HG02884 (cell line): Measurements from ENCODE around the gene MDFI.

Experiments used
- ATAC-seq: cut with Tn5 transposase; IDR thresholded peaks from one replicate; pipeline ENCODE4 v1.9.1; 2021; ENCODE audit warnings: mild to moderate bottlenecking, moderate library complexity; ENCODE audit not compliant: unreplicated experiment

Gene MDFI

DNA sequence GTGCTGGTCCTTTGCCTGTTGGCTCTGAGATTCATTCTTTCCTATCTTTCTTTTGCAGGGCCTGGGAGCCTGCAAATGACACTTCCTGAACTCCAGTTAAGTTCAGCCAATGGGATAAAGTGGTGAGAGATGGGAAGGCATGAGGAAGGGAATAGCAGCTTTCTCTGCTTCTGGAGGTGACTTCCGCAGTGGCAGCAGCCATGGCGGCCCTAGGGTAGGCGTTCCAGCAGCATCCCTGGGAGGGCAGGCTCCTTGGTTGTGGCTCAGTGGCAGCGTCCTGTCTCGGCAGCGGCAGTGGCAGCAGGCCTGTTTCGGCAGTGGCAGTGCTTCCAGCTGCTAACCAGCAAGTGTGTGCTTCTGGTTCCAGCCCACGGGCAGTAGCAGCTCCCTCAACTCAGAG lies 7.3 kb upstream of the MDFI start:
- ATAC-seq: no peak

DNA sequence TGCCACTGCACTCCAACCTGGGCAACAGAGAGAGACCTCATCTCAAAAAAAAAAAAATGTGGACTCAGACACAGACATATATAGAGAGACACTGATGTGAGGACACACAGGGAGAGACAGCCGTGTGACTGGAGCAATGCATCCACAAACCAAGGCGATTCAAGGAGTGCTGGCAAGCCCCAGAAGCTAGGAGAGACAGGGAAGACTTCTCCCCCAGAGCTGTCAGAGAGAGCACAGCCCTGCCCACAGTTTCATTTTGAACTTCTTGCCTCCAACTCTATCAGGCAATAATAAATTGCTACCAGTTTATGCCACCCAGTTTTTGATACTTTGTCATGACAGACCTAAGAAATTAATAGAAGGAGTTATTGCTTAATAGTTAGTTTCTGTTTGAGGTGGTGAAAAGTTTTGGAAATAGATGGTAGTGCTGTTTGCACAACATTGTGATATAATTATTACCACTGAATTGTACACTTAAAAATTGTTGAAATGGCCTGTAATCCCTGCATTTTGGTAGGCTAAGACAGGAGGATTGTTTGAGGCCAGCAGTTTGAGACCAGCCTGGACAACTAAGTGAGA lies 5.1 kb upstream of the MDFI start:
- no peak for ATAC-seq

DNA sequence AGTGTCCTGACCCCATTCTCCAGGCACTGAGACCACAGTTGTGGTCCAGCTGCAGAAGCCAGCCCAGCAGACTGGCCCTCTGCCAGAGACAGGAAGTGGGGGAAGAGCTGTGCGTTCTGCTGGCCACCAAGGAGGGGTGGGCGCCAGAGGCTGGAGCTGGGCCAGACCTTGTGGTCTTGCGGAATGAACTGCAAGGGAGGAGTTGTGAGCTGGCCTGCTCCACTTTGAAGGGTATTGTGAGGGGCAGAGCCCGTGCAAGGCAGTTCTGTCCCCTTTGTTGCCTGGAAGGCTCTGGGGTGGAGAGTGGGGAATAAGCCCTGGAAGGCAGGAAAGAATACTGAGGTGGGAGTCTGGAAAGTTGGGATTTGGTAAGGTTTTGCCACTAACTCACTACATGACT lies 3.6 kb upstream of the MDFI start:
- no peak for ATAC-seq

DNA sequence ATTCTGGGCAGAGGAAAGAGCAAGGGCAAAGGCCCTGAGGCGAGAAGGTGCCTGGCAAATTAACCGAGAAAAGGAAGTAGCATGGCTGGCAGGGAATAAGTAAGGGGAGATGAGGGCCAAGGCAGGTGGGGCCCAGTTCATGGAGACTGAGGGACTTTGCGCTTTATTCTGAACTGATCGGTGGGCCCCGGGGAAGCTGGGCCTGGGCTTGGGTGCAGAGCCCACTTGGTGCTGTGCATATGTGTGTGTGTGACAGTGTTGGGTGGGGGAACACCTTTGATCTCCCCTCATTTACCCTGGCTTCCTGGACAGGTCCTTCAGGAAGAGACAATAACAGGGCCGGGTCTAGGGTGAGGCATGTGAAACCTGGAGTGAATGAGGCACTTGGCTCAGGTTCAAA lies 2.9 kb upstream of the MDFI start:
- no peak for ATAC-seq

DNA sequence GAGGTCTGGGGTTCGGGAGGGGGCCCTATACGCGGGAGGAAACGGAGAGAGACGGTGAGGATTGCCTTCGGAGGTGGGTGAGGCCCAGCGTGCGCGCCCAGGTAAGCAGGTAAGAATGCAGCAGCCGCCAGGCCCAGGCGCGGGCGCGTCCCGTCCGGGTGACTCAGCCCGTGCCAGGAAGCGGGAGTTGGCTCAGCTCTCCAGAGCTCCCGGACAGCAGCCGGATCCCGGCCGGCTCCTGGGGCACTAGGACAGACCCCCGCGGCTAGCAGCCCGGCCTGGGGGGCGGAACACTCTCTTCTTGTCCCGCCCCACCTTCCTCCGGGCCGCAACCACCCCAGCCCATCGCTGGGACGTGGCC lies 1.5 kb upstream of the MDFI start:
- no peak for ATAC-seq

DNA sequence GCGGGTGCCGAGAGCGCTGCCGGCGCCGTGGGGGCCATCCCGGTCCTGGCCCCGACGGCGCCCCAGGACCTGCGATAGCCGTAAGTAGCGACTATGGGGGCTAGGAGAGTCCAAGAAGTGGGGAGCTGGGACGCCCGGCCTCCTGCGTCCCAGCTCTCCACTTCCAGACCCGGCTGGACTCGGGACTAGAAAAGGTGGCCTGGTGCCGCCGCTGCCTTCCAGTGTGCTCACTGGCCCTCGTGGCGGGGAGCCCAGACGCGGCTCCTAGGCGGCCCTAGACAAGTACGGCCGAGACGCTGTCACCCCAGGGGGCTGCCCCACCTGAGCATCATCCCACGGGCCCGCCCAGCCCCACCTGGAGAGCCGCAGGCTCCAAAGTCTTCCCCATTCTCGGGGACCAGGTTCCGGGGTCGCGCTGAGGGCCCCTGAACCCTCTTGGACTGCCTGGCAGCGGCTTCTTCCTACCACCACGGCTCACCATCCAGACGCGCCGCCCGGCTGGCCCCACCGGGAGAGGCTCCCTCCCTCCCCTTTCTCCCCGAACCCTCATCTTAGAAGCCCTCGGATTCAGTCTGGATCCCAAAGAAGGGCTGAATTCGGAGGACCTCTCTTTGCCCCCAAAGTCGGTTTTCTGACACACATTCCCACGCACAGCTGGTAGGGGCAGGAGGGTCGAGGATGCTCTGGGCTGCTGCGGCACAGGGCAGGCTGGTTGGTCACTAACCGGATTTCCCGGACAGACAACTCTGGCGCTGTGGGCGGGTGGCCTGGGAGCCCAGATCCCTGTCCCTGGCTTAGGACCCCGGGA lies 870 bp upstream of the MDFI start:
- no peak for ATAC-seq

DNA sequence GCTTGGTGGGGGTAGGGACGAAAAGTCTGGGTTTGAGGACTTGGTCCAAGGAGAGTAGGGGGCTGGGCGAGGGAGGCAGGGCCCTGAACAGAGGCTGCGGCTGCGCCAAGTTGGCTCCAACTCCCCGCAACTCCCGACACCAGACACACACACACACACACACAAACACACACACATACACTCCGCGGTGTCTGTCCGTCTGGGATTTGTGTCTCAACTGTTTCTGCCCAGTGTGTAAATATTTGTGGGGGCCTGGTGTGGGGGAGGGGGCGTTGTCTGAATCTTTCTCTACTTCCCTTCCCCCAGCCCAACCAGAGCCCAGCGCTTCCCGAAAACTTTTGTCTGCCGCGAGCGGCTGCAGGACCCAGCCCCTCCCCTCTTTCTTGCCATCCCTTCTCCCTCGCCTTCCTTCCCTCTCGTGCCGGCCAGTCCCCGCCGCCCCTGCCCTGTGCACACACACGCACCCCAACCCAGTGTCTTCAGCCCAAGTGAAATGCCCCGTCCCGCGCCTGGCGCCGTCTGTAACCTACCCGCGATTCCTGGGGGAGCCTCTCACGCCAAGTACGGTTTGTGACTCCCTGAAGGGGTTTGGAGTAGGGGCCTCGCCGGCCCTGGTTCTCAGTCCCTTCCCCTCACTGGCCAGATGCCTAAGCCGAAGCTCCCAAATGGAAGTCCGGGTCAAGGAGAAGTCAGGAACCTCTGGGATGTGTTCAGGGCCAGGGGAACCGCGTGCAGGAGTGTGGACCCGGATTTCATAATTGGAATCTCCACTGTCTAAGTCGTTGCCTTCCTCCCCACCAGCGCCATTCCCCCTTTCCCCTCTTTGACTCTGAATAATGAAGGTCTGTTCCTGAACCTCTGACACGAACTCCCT lies 904 bp downstream of the MDFI start:
- ATAC-seq: no peak

DNA sequence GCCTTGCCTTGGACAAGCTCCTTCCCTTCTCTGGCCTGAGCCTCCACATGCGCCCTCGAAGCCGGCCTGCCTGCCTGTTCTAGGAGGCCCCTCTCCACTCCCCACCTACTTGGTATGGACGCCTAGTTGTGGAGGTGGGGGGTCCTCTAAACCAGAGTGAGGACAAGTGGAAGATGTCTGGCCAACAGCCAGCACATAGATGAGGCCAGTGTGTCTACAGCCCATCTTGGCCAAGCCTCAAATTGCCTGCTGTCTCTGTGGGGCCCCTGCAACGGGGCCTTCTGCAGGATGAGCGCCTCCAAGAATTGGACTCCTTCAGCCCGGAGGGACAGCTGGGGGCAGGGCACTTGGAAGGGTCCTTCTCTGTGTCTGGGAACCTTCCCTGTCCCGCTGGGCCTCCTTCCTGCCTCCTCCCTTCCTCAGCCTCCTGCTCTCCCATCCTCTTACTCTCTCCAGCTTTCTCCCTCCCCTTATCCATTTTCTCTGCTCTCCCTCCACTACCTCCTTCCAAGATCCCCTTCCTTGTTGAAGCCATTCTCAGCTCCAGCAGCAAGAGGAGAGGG lies 1.6 kb downstream of the MDFI start:
- no peak for ATAC-seq

DNA sequence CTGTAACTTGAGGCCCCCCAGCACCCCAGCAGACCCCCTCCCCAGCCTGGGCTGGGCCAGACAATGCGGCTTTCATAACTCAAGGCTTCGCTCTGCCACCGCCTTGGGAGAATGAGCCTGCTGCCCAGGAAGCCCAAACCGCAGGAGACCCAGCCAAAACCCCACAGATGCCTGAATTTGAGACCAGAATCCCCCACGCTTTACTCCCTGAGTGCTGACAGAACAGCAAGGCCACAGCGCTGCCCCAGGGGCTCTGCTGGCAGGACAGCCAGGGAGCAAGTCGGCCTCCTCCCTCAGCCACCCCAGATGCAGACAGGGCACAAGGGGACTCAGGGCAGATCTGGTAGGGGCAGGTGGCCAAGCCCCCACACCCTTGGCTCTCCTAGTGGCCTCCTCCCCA lies 2.2 kb downstream of the MDFI start:
- ATAC-seq: no peak

DNA sequence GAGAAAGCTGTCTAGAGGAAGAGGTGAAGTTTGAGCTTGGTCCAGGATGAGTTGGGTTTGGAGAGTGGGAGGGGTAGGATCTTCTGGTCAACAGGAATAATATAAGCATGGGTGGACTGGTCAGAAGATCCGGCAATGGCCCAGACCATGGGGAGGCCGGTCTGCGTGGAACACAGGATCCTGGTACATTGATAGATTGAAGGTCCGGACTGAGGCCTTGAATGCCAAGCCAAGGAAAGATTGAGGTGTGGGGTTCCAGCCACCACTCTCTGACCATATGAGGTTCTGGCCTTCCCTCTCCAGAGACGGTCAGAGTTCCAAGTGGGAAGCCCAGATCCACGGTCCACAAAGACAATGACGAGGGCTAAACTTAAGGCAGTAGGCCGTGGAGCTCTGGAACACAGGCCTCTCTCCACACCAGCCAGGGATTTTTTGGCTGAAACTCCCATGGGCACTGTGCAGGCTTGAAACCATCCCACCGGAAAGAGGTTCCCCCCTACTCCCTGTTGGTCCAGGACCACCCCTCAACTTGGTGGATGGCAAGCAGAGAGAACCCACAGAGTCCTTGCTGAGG lies 3.2 kb downstream of the MDFI start:
- no peak for ATAC-seq

DNA sequence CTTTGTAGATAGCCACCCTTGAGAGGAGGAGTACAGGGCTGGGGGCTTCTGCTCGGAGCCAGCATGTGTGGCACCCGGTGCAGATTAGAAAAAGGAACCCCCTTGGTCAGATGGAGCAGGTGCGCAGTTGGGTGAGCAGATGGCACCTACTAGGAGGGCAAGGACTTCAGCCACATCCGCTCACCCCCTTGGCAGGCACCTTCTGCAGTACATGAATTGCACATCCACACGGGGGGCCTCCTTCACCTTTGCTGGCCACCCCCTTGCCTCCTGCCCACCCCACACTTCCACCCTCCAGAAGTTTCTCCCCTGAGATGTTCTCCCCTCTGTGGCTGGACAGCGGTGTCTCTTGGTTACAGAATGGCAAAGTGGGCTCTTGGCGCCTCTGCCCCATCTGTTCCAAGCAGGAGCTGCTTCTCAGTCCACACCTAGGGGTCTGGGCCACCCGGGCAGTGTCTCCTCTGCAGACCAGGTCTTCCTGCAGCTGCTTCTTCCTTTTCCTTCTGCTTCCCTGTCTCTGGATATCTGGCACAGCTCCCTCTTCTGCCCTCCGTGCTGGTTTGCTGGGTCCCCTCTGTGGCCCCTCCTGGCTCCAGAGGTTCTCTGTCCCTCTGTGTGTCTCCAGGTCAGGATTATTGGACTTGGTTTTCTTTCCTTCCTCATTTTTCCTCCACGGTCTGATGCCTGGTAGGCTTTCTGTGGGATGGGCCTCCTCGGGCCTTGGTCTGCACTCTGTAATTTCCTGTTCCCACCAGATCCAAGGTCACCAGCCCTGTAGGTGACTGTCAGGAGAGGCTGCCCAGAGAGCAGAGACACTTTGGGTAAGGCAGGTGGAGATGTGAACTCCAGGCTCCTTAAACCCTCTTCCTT lies 4.1 kb downstream of the MDFI start:
- no peak for ATAC-seq

DNA sequence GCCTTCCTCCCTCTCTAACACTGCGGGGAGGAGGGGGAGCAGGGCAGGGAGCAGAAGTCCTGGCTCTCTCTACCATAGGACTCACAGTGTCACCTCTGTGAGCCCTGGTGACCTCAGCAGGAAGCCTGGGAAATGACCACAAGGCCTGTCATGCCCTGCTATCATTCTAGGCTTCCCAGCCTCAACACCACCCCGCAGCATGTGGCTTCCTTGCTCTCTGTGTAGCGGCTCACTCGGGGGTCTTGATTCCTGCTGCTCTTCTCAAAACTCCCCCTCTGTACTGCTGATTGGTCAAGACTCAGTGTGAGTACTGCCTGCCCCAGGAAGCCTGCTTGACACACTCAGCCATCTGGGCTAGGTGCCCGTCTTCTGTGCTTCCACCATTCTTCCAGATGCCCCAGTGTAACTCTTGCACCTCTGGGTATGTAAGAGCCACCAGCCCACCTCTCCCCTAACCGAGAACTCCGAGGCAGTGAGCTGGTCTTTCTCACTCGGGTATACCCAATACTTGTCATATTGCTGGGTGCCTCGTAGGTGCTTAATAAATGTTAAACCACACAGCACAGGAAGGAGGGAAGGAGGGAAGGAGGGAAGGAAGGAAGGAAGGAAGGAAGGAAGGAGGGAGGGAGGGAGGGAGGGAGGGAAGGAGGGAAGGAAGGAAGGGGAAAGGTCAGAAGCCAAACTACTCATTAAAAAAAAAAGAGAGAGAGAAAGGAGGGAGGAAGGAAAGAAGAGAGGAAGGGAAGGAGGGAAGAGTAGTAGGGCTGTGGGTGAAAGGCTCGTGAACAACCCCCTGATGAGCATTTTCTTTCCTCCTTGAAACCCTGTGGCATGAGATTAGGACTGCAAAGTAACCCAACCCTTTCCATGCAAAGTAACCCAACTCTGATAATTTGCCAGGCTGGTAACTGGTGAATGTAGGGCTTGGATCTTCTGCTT lies 5.0 kb downstream of the MDFI start:
- ATAC-seq: no peak

DNA sequence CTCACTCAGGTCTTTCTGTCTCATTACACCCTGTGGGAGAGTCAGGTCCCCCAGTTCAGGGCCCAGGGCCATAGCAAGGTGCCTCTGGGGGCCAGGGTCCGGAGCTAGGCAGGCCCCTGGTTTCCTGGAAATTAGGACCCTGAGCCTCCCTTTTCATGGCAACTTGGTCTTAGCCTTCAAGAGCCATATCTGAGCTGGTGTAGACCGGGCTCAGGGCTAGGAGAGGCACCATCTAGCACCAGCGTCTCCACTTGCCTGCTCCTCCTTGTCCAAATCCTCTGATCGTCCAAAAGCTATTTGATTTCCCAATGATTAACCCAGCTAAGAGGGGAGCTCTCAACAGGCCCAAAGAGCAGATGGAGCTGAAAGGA lies 5.6 kb downstream of the MDFI start:
- no peak for ATAC-seq

DNA sequence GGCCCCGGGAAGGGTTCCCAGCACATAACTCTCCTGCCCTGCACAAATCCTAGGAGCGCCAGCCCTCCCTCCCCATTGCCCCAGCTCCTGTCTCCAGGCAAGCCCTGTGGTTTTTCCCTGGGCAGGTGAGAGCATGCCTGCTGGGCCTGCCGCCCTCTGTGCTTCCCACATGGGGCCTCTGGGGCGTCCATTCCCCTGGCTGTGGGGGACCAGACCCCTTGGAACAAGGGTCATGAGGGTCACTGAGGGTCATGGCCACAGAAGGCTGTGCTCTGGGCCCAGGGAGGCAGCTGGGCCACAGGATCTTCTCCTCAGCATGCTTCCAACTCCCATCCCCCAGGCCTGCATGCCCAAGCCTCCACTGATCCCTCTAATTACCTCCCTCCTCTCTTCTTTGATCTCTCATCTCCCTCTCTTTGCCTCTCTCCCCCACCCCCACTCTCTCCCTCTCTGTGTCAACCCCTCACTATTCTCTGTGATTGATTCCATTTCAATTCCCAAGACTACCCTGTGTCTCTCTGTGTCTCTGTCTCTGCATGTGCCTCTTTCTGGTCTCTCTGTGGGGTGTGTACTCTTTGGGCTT lies 6.1 kb downstream of the MDFI start:
- no peak for ATAC-seq

DNA sequence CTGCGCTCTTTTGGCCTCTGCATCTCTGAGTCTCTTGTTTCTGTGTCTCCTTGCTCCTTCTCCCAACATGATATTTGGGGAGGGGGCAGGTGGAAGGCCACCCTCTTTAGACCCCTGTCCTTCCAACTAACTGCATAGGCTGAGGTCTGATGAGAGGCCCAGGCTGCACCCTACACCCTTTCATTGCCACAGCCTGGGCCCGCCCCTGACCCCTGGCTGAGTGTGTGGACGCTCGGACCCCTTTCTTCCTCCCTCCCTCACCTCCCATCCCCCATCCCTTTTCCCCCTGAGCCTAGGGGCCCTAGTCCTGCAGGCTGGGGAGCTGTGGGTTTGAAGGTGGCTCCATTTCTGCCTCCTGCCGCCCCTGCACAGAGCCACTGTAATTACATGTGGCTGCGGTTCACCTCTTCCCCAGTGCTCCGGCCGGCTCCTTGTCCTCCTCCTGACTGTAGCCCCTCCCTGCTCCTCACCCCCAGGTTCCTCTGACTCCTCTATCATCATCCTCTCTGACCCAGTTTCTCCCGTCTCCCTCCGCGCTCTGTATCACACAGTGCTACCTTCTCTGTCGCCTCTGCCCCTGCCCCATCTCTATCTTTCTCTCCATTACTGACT lies 6.8 kb downstream of the MDFI start:
- ATAC-seq: no peak

DNA sequence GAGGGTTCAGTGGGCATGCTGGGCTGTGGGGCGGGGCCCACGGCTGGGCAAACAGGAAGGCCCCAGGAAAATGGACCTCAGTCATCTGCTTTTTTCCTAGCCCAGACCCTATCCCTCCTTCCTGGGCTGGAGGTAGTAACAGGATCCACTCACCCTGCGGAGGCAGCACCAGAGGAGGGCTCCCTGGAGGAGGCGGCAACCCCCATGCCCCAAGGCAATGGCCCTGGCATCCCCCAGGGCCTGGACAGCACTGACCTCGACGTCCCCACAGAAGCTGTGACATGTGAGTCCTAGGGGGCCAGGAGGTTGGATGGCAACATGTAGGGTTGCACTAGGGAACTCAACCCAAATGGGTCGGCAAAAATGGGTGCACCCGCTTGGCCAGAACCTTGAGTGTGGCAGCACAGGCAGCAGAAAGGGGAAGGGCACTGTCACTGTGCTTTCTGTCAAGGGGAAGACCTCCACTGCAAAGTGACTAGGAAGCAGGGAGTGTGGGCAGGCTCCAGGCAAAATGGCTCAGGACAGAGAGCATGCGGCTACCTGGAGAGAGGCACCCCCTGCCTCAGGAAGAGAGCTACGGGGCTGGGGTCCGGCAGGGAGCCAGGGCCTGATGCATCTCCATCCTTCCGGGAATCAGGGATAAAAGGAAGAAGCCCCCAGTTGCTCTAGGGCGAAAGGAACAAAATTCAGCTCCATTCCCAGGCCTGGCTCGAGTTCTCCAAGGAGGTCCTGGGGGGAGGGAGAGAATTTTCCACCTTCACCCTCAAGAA lies 7.9 kb downstream of the MDFI start:
- no peak for ATAC-seq

DNA sequence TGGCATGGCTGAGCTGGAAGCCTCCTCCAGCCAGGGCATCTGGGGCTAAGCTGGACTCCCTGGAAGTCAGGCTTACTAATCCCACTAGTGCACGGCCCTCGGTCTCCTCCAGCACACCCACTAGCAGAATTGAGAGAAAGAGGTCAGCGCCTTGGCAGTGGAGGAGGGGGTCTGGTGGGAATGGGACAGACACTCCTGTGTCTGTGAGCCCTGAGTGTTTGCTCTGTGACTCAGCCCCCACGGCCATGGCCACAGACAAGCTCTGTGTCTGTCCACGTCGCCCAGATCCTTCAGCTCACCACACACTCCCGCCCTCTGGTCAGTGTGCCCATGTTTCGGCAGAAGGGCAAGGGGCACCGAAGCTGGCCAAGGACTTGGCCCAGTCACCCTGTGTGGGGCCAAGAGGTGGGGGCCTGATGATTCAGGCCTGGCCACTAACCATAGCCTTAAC lies 8.8 kb downstream of the MDFI start:
- ATAC-seq: no peak
